GM03348 (cell line): Measurements from ENCODE around the gene VIT.

Experiments used
- DNase-seq: peaks from one replicate; pipeline ENCODE4 v3.0.0; 2012; ENCODE audit warnings: low spot score

VIT gene

GRCh38 chr2:36770542-36771287, 74.2 kb downstream of the VIT start:
- peak; percentile 61 for DNase-seq

- DNase-seq = no peak
Measured at GRCh38 chr2:36771671-36772070, 75.2 kb downstream of the VIT start.

- no peak for DNase-seq
Measured at GRCh38 chr2:36773947-36774346, 77.4 kb downstream of the VIT start.

- DNase-seq = no peak
Measured at GRCh38 chr2:36775261-36775660, 78.8 kb downstream of the VIT start.

GRCh38 chr2:36775806-36776205, 79.3 kb downstream of the VIT start:
- DNase-seq = no peak

- no peak for DNase-seq
Measured at GRCh38 chr2:36777272-36777671, 80.8 kb downstream of the VIT start.

- no peak for DNase-seq
Measured at GRCh38 chr2:36777788-36778187, 81.3 kb downstream of the VIT start.

GRCh38 chr2:36779462-36779861, 83.0 kb downstream of the VIT start:
- no peak for DNase-seq

- DNase-seq = peak; percentile 82
Measured at GRCh38 chr2:36780231-36780839, 83.8 kb downstream of the VIT start.

- DNase-seq = no peak
Measured at GRCh38 chr2:36781907-36782720, 85.6 kb downstream of the VIT start.

GRCh38 chr2:36783246-36783645, 86.7 kb downstream of the VIT start:
- no peak for DNase-seq

GRCh38 chr2:36785179-36785795, 88.8 kb downstream of the VIT start:
- DNase-seq = peak; percentile 82

GRCh38 chr2:36789181-36789804, 92.8 kb downstream of the VIT start:
- no peak for DNase-seq

GRCh38 chr2:36792951-36793350, 96.4 kb downstream of the VIT start:
- no peak for DNase-seq

- peak; percentile 29 for DNase-seq
Measured at GRCh38 chr2:36797324-36798070, 101.0 kb downstream of the VIT start.

- no peak for DNase-seq
Measured at GRCh38 chr2:36798724-36799123, 102.2 kb downstream of the VIT start.

- no peak for DNase-seq
Measured at GRCh38 chr2:36800381-36800780, 103.9 kb downstream of the VIT start.

GRCh38 chr2:36801088-36801487, 104.6 kb downstream of the VIT start:
- no peak for DNase-seq

GRCh38 chr2:36802952-36803351, 106.4 kb downstream of the VIT start:
- DNase-seq = no peak

GRCh38 chr2:36805635-36806224, 109.2 kb downstream of the VIT start:
- DNase-seq = no peak
